ENCODE measurements around the gene MAML2. TPM values are rescaled to one million over a fixed set of nuclear protein-coding genes. Genes with fewer than 3 reads are reported as not detected.

Gene MAML2
- total RNA-seq, 1 experiment from 2014 or later: 28.3 TPM

DNA sequence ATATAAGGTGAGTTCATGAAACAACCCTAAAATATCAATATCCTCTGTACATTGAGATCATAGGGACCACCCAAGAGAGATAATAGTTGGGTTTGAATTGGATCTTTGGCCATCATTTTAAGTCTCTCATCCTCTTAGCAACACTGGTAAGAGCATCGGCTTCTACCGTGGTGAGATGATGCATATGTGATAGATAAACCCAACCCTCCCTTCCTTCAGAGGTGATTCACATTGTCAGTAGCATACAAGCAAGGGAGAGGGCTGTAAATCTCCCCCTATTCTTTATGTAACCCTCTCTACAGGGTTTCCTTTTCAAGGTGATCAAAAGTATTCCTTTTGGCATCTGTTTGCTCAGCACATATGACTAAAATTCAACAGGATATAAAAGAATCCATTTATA is 316.7 kb downstream of the MAML2 start:
- Histone ChIP-seq H3K79me2 (ENCODE audit: low read depth) (0 out of 2 replicates have a peak, but pooled peaks cover 10% of the 10 kb centered on the region), H3K9me2 (ENCODE audit: insufficient read depth) (no peaks in the 10 kb centered on the region), H3F3A (ENCODE audit: insufficient read depth, low read depth) (no peaks in the 10 kb centered on the region), H4K20me1 (ENCODE audit: insufficient read depth) (no peaks in the 10 kb centered on the region), H3K27ac (no peak overlapping the region), H2AFZ (no peak overlapping the region), H3K36me3 (ENCODE audit: low read depth) (0 out of 2 replicates have a peak, but pooled peaks cover 5% of the 10 kb centered on the region), H3K9me3 (ENCODE audit: insufficient read depth, low read depth) (no peaks in the 10 kb centered on the region), H3K4me1 (replicated peaks; ENCODE audit: insufficient read depth) (no peaks in the 10 kb centered on the region), H3K27me3 (ENCODE audit: insufficient read depth, low read depth) (no peaks in the 10 kb centered on the region), H3K4me3 (no peak overlapping the region), H3K4me2 (no peak overlapping the region)
- TF ChIP-seq EZH2 (IDR thresholded peaks at IDR 0.05; ENCODE audit: low read depth) (no peak), CTCF (conservative IDR thresholded peaks at IDR 0.05) (no peak)
- no peak for DNase-seq
- intact Hi-C loops (cut with micrococcal nuclease; ENCODE audit: unreplicated experiment): no loop called here
- no TSS peak for BruUV-seq (replicated peaks)
- ChIA-PET CTCF (no interaction called here), POLR2A (ENCODE audit: unreplicated experiment) (no interaction called here)

GRCh38 chr11:96024666-96025065 is 318.3 kb downstream of the MAML2 start:
- Histone ChIP-seq H3K9me2 (ENCODE audit: insufficient read depth) (no peaks in the 10 kb centered on the region), H2AFZ (no peak overlapping the region), H3K36me3 (ENCODE audit: low read depth) (no peaks in the 10 kb centered on the region), H3K9me3 (ENCODE audit: insufficient read depth, low read depth) (no peaks in the 10 kb centered on the region), H3K27ac (no peak overlapping the region), H4K20me1 (ENCODE audit: insufficient read depth) (no peaks in the 10 kb centered on the region), H3K4me1 (replicated peaks; ENCODE audit: insufficient read depth) (no peaks in the 10 kb centered on the region), H3K4me3 (no peak overlapping the region), H3K4me2 (no peak overlapping the region), H3K79me2 (ENCODE audit: low read depth) (0 out of 2 replicates have a peak, but pooled peaks cover 10% of the 10 kb centered on the region), H3F3A (ENCODE audit: insufficient read depth, low read depth) (no peaks in the 10 kb centered on the region), H3K27me3 (ENCODE audit: insufficient read depth, low read depth) (no peaks in the 10 kb centered on the region)
- no peak for DNase-seq
- intact Hi-C loops (cut with micrococcal nuclease; ENCODE audit: unreplicated experiment): no loop called here
- no TSS peak for BruUV-seq (replicated peaks)
- TF ChIP-seq EZH2 (IDR thresholded peaks at IDR 0.05; ENCODE audit: low read depth): no peak
- POLR2A ChIA-PET (ENCODE audit: unreplicated experiment): no interaction called here
- CTCF ChIA-PET: no interaction called here

GRCh38 chr11:96023275-96023674 is 319.7 kb downstream of the MAML2 start:
- H3K27me3 ChIP-seq (ENCODE audit: insufficient read depth, low read depth): no peaks in the 10 kb centered on the region
- no peaks in the 10 kb centered on the region for H4K20me1 ChIP-seq (ENCODE audit: insufficient read depth)
- no peak overlapping the region for H3K4me3 ChIP-seq
- no peak overlapping the region for H2AFZ ChIP-seq
- intact Hi-C loops (cut with micrococcal nuclease; ENCODE audit: unreplicated experiment): no loop called here
- no peak overlapping the region for H3K27ac ChIP-seq
- ChIA-PET CTCF (no interaction called here), POLR2A (ENCODE audit: unreplicated experiment) (interaction anchor here (0.6 kb wide), 1 partner anchor 1263 kb away, joined by 3 read pairs; no protein-coding TSS in a partner anchor)
- H3K4me1 ChIP-seq (replicated peaks; ENCODE audit: insufficient read depth): no peaks in the 10 kb centered on the region
- DNase-seq: no peak
- no peak overlapping the region for H3K4me2 ChIP-seq
- no peak for TF ChIP-seq EZH2 (IDR thresholded peaks at IDR 0.05; ENCODE audit: low read depth)
- TF ChIP-seq CTCF (conservative IDR thresholded peaks at IDR 0.05): no peak
- no peaks in the 10 kb centered on the region for H3F3A ChIP-seq (ENCODE audit: insufficient read depth, low read depth)
- BruUV-seq (replicated peaks): no TSS peak
- 0 out of 2 replicates have a peak, but pooled peaks cover 15% of the 10 kb centered on the region for H3K79me2 ChIP-seq (ENCODE audit: low read depth)
- no peaks in the 10 kb centered on the region for H3K36me3 ChIP-seq (ENCODE audit: low read depth)
- no peaks in the 10 kb centered on the region for H3K9me2 ChIP-seq (ENCODE audit: insufficient read depth)
- no peaks in the 10 kb centered on the region for H3K9me3 ChIP-seq (ENCODE audit: insufficient read depth, low read depth)

Data from PC-9 (cell line).